GF-D8 (cell line): ENCODE results near the gene ATXN7L1.

Experiments
- DNase-seq: peaks from one replicate; lab custom pipeline; 2025; lab: John Stamatoyannopoulos, UW

ATXN7L1 gene

DNA sequence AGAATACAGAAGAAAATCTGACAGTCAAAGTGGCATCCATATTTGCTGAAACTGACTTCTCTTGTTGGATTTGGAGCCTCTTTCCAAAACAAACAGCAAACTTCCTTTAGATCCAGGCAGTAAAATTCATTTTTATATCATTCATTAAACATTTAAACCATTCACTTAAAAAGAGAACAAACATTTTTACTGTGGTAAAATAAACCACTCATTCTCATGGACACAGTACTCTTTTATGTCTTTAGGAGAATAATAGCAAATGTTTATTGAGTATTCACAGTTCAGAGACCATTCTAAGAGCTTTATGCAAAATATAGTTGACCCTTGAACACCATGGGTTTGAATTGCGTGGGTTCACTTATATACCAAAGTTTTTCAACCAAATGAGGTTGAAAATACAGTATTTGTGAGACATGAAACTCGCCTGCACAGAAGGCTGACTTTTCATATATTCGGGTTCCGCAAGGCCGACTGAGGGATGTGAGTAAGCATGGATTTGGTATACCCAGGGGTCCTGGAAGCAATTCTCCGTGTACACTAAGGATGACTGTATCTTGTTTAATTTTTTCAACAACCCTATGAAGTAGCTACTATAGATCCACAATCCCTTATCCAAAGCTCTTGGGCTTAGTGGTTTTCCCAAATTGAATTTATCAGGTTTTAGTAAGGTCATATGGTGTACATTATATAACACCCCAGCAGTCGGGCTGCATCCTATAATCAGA, 49.1 kb downstream of the ATXN7L1 start:
- DNase-seq, result no peak

DNA sequence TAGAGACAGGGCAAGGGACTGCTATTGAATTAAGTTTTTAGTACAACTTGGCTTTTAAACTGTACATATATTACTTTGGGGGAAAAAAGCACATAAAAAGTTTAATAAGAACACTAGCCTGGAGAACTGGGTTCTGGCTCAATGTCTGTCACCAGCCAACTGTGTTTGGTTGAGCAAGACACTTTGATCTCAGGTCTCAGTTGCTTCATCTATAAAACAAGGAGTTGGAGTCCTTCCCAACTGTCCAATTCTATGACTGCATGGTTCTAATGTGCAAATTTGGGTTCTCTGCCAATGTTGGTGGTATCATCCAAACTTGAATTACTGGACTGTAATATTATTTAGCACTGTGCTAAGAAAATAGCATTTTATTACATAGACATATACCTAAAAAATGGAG, 50.3 kb downstream of the ATXN7L1 start:
- DNase-seq, result no peak

DNA sequence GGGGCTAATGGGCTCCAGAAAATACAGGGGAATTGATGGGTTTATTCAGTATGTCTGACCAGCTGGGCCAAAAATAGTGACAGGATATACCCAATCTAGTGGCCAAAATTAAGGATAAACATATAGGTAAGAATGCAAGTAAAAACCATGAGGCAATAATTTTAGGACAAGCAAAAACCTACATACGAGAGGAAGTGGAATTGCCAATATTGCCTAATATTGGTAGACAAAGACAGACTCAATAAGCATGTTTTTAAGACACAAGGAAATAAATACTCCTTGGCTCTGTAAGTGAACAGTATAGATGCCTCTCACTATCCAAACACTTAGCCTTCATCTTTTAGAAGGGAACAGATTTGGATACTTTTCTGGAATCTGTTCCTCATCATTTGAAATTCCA, 51.0 kb downstream of the ATXN7L1 start:
- no peak for DNase-seq

DNA sequence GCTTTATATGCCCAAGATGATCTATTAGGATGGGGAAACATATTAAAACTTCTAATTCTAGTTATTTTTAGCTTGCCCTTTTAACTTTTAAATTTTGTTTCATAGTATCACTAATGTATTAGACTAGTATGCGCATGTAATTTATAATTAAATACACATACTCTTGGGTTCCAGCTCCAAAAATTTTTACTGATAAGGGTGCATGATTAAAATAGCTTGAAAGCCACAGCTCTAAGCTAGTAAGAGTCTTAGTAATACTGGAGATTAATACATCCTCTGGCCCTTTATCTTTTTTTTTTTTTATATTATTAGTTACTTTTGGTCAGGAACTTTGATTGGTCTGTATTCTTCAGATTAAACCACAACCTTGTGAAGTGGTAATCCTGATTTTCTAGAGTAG, 53.6 kb downstream of the ATXN7L1 start:
- no peak for DNase-seq

DNA sequence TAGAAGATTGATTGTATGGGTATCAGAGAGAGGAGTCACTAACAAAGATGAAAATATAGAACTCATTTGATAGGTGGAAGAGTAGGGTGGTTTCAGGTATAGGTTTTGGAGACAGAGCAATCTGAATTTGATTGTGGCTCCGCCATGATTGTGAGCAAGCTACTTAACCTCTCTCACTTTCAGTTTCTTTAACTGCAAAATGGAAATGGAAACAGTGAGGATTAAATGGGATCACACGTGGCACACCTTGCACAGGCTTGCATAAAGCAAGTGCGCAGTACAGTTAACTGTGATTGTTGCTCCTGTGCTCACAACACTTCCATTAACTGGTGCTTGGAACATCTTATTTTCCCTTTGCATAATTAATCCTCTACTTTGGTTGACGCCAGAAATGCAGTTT, 54.9 kb downstream of the ATXN7L1 start:
- no peak for DNase-seq

DNA sequence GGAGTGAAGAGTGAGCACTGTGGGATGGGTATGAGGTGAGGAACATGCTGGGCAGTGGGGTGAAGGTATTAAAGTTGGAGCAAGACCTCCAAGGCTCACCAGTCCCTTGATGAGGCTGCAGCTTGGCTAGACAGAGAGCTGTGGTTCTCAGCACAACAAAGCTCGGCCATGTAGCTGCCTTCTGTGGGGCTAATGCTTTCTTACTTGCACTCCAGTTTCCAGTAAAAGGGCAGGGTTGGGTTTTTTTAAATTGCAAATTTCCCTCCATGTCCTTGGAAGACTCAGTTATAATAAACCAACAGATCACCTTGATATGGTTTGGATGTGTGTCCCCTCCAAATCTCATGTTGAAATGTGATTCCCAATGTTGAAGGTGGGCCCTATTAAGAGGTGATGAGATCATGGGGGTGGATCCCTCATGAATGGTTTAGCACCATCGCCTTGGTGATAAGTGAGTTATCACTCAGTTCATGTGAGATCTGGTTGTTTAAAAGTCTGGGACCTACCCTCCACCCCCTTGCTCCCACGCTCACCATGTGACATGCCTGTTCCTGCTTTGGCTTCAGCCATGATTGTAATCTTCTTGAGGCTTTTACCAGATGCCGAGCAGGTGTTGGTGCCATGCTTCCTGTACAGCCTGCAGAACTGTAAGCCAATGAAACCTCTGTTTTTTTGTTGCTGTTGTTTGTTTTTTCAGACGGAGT, 55.9 kb downstream of the ATXN7L1 start:
- DNase-seq, result no peak

DNA sequence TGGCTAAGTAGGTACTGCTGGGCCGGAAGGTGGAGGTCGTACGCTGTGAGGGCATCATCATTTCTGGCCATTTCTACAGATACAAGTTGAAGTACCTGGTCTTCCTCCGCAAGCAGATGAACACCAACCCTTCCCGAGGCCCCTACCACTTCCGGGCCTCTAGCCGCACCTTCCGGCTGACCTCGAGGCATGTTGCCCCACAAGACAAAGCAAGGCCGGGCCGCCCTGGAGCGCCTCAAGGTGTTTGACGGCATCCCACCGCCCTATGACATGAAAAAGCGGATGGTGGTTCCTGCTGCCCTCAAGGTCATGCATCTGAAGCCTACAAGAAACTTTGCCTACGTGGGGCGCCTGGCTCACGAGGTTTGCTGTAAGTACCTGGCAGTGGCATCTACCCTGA, 56.8 kb downstream of the ATXN7L1 start:
- no peak for DNase-seq

DNA sequence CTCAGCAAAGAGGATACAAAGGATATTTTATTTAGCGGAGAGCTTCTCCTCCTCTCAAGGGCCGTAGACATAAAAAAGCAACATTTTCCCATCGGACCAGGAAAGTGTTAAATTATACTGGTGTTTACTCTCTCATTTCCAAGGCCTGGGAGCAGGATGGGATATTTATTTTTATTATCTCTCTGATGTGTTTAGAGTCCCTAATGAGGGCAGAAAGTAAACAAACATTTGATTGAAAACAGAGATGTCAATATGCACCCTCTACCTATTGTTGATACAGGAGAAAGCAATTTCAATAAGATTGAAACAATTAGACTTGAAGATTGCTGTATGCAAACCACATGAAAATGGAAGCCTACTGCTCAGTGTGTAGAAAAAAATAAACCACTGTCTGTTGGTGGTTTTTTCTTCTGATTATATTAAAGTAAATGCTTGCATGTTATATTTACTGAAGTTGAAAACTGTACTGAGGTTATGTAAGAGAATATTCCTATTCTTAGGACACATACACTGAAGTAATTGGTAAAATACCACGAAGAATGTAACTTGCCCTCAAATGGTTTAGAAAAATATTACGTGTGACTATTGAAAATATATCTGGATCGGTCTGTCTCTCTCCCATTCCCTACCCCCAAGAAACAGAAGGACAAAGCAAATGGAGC, 59.3 kb downstream of the ATXN7L1 start:
- DNase-seq, result no peak

DNA sequence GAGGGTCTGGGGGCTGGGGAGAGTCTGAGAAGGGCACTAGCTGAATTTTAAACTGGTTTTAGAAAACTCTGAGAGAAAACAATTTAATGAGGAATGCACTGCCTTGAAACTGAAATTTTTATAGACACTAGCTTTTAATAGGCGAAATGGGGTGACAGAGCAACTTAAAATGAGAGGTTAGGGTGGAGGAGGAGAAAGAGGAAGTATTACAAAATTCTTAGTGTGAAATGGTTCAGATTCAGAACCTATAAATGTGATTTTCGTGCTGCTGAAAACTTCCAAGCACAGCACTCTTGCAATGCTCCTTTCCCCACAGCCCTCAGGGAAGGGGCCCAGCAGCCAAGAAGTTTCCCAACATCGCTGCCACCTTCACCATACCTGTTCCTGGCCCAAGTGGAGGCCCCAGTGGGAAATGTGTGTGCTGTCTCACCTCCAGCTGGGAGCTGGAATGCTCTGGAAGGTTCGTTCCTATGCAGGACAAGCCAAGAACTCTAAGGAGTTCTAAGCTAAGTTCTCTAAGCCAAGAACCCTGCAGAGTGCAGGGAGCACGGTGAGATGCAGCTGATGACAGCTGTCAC, 60.0 kb downstream of the ATXN7L1 start:
- DNase-seq, result no peak

DNA sequence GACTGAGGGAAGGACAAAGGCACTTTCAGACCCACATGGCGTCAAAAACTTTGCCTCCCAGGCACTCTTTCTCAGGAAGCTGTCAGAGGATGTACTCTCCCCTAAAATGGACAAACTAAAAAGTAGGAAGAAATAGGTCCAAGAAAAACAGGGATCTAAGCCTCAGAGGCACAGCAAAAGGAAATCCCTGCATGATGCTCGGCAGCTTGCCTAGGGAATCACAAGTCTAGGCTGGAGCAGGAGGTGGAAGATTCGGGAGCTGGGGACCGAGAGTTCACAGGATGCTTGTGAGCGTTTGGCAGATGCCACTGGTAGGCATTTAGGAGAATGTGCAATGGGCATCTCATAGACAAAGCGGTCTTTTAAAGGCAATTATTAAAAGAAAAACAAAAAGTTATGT, 60.8 kb downstream of the ATXN7L1 start:
- no peak for DNase-seq

DNA sequence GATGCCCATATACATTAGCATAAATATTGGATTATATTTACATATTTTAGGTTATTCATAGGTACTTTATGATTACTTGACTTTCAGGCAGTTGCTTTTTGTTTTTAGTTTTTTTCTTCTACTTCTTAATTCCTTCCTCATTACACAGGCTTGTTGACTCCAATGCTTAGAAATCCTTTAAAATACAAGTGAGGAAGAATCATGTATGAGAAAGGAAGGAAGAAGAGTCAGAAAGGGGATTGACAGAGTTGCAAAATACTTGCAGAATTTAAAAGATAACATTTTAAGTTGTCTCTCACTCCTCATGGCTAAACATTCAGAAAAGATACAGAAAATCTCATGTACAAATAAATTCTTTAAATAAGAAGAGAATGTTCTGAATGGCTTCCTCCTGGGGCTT, 61.9 kb downstream of the ATXN7L1 start:
- no peak for DNase-seq

DNA sequence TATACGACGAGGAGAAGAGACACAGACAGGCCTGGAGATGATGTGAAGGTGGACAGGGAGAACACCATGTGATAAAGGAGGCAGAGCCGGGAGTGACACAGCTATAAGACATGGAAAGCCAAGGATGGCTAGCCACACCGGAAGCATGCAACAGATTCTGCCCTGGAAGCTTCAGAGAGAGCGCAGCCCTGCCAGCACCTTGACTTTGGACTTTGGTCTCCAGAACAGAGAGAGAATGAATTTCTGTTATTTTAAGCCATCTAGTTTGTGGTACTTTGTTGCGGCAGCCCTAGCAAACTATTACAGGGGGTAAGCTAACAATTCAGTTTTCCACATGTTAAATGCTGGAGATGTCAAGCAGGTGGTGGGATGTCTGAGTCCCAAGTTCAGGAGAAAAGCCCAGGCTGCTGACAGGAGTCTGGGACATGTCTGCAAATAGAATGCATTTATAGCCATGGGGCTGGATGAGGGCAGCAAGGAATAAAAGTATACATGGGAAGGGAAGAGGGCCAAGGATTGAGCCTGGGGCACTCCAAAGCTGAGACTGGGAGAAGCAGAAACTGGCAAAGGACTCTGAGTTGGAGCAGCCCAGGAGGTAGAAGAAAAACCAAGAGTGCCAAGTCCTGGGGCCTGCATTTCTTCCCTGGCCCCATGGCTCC, 65.1 kb downstream of the ATXN7L1 start:
- no peak for DNase-seq

DNA sequence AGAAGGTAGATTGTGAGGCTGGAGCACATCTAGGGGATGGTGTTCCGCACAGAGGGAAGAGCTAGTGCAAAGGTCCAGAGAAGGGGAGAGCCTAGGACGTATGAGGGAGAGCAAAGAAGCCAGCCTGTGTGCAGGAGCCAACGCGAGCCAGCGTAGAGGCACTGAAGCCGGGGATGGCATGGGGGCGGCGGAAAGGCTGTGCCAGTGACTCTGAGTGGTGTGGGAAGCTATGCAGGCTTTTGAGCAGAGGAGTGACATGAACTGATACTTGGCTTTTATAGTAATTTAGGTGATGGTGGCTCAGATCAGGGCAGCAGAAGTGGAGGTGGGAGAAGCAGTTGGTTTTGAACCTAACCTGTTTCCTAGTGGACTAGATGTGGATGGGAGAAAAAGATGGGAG, 65.8 kb downstream of the ATXN7L1 start:
- DNase-seq, result no peak

DNA sequence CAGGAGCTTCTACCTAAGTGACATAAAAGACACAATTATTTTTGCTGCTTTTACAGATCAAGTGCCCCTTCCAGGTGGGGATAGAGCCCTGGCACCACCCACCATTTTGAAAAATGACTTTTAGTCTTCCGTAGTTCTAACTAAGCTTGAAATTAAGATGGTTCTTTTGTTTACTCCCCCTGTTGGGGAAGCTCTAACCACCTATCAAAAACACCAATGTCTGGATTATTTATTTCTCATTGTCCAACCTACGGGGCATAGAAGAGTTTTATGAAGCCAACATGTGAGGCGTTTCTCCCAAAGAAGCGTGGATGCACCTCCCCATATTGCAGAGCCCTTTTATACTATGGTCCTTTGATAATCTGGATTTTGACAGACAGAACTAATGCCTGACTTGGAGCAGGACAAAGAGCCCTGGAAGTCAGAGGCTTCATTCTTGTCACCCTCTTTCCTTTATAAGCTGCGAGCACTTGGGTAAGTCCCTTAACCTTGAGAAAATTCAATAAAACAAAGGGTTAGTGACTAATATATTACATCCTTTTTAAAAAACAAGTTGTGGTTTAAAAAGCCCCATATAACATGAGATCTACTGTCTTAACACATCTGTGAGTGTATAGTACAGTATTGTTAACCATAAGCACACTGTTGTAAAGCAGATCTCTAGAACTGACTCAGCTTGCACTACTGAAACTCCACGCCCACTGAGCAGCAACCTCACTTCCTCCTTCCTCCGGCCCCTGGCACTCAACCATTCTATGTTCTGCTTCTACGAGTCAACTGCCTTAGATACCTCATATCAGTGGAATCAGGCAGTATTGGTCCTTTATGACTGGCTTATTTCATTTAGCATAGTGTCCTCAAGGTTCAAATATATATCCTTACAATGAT, 67.5 kb downstream of the ATXN7L1 start:
- DNase-seq, result peak; percentile 20

DNA sequence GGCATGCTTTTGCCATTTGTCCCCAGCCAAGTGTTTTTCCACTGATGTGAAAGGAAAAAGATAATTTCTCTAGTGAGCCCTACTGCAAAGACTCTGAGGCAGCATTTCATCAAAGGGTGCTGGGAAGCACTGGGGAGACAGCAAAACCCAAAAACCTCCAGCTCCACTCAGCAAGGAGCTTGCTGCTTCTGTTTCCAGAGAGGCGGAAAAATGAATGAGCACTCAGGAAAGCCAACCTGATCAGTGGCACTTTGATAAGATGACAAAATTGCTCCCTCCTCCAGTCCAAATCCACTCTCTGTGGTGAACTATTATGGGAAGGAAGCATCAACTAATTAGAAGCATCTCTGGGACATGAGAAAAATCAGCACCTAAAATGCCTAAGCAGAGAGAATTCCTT, 68.2 kb downstream of the ATXN7L1 start:
- no peak for DNase-seq

DNA sequence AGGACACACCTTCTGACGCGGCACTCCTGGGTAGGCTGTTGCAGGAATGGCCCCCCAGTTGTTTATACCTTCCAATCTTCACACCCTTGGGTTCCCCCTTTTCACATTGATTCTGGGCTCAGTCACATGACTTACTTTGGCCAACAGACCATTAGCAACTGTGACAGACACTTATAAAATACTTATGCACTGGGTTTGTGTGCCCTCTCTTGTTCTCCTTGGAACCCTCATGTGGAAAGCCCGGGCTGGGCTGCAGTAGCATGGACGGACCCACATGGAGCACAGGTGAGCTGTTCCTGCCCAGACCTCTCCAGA, 69.0 kb downstream of the ATXN7L1 start:
- no peak for DNase-seq

DNA sequence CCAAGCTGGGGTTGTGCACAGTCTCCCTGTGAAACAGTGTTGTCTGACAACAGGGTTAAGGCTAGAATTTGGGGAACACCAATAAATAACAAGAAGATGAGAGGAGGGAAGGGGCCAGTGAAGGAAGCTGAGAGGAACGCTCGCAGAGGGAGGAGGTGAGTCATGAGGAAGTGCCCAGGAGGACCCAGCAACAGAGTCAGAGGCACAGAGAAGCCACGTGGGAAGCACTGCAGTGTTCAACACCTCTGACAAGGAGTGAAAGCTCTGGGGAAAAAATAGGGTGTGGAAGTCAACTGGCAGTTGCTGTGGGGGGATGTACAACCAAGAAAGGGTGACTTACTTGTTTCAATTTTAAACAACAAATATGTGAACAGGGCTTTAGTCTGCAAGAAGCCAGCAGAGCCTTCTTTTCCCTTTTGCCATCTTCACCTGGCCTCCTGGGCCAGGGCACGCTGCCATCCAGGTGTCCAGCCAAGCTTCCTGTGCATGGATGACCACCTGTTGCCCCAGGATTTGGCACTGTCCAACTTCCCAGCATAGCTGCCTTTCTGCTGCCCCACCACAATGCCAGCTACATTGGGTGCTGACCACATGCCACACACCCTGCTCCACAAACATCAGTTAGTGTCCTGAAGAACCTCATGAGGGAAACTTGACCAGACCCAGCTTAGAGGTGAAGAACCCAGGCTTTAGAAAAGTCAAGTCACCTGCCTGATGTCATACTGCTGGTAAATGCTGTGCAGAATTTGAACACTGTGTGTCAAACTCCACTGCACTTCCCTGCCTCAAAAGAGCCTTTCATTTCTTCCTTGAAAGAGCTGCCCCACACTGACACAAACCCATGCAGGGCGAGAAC, 69.6 kb downstream of the ATXN7L1 start:
- DNase-seq, result no peak

DNA sequence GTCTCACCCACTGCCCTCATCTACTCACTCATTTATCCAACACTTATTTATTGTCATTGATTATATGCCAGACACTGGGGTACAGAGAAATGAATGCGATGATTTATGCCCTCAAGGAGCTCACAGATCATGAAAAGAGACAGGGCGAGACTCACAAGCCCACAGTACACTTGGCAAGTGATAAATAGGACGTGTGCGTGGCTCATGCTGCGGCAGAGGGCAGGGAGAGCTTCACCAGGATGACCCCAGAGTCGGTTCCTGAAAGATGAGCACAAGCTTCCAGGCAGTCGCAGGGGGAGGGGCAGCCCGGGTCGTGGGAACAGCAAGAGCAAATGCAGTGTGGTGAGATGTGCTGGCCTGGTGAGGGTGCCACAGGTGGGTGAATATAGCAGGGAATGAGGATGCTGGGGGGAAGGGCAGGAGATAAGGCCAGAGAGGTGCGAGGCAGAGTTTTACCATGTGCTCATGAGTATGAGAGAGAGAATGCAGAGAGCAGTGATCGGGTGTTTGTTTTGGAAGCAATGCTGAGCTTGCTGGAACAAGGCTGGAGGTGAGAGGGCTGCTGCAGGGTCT, 70.9 kb downstream of the ATXN7L1 start:
- DNase-seq, result no peak

DNA sequence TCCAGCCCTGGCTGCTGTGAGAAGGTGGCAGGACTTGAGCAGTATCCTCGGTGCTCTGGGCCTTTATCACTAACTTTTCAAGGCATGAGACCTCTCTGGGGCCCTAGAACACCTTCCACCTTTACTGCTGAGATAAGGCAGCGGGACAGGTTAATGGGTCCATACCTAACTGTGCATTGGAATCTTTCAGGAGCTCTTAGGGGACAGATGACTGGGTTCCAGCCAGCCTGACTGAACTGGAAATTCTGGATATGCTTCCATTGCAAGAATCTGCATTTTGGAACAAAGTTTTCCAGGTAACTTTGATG, 73.0 kb downstream of the ATXN7L1 start:
- no peak for DNase-seq

DNA sequence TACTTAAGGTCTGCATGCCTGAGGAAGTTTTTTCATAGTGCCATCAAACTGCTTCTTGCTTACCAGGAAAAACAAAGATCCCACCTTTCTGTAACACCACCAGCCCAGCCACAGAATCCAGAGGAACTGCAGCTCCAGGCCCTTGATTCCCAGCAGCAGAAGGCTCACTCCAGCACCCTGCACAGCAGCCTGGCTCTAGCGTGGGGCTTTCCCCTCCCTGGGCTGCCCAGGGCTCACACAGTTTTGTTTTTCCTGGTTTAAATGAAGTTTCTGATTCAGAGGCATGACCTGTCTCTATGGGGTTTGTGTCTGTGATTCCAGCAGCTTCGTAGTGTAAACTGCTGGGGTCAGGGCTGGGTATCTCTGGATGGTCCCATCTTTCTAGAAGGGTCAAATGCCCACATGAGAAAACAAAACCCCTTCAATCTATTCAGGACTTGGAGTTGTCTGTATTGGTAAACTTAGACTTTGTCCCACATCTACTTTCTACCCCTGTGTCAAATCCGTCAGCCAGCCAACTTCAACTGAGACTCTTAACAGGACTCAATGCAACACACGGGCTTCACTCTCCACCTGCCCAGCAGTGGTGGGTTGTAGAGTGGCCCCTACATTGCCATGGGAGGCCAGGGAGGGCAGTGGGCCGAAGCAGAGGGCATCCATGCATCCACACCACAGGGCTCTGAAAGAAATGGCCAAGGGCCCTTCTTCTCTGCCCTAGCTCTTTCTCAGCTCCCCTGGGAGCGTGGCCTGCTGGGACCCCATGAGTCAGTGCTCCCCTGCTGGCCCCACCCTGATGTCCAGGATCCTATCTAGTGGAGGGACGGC, 73.6 kb downstream of the ATXN7L1 start:
- no peak for DNase-seq
